GM12878 (cell line): Measurements from ENCODE around the gene SWT1. TPM values are rescaled to one million over a fixed set of nuclear protein-coding genes. Genes with fewer than 3 reads are reported as not detected.

Experiments
- BHLHE40 ChIP-seq, 2 experiments: fragments of 450-650 bp in 1 of 2; IDR thresholded peaks; 2 replicates each; pipeline ENCODE4 v1.6.1; 2011 to 2017; ENCODE audit warnings: low read depth in 2 of 2, borderline replicate concordance in 1 of 2, improper control_type of control experiment in 1 of 2, low read length in 1 of 2, mild to moderate bottlenecking in 1 of 2
- FOXM1 ChIP-seq: IDR thresholded peaks from 2 replicates; pipeline ENCODE4 v1.6.1; 2012; ENCODE audit warnings: low read depth, mild to moderate bottlenecking, inconsistent platforms, low read length, moderate library complexity
- GATAD2B ChIP-seq: fragments of 450-650 bp; conservative IDR thresholded peaks from 2 replicates; pipeline ENCODE4 v1.6.1; 2017; ENCODE audit warnings: low read depth, mild to moderate bottlenecking, moderate library complexity
- HDGF ChIP-seq: fragments of 450-650 bp; IDR thresholded peaks from 2 replicates; pipeline ENCODE4 v1.6.1; 2016; ENCODE audit warnings: antibody characterized with exemption
- POU2F2 ChIP-seq: IDR thresholded peaks from 3 replicates; pipeline ENCODE4 v1.6.1; 2011; ENCODE audit warnings: low read depth, mild to moderate bottlenecking, low read length, borderline replicate concordance
- RCOR1 ChIP-seq: conservative IDR thresholded peaks from 2 replicates; pipeline ENCODE4 v1.6.1; 2012; ENCODE audit warnings: low read depth, low read length, improper control_type of control experiment
- SMARCA5 ChIP-seq: fragments of 450-650 bp; IDR thresholded peaks from 2 replicates; pipeline ENCODE4 v1.6.1; 2017; ENCODE audit warnings: mild to moderate bottlenecking
- SMC3 ChIP-seq: IDR thresholded peaks from 2 replicates; pipeline ENCODE4 v1.6.1; 2011; ENCODE audit warnings: low read length, improper control_type of control experiment, borderline replicate concordance
- TARDBP ChIP-seq: IDR thresholded peaks from 2 replicates; pipeline ENCODE4 v1.6.1; 2016; ENCODE audit warnings: borderline replicate concordance
- ZNF384 ChIP-seq: IDR thresholded peaks from 2 replicates; pipeline ENCODE4 v1.6.1; 2012; ENCODE audit warnings: low read depth, mild to moderate bottlenecking, low read length, improper control_type of control experiment, borderline replicate concordance
- polyA plus RNA-seq, 11 experiments: library from polyadenylated mRNA; depleted of rRNA in 4 of 11; unstranded in 6 of 11; stranded (reverse) in 5 of 11; fragments of >200 nt; fragmentation: Nextera tagmentation in 4 of 11; fragmentation: Illumina TruSeq in 1 of 11; extraction: Ambion mirVana in 4 of 11; extraction: Trizol in 1 of 11; gene quantifications; 1 replicate in 1 of 11; 2 replicates in 10 of 11; pipeline versions ENCODE4 v1.2.1 to v1.2.3, GENCODE V29; 2011 to 2016; ENCODE audit warnings: inconsistent platforms in 2 of 11, missing spikeins in 2 of 11, low read depth in 1 of 11
- total RNA-seq, 4 experiments: library from RNA; depleted of rRNA in 3 of 4; stranded (reverse); fragments of >200 nt in 3 of 4; fragmentation: Illumina TruSeq in 1 of 4; extraction: Trizol in 1 of 4; gene quantifications; 2 replicates each; pipeline versions ENCODE4 v1.2.1 to v1.2.3, GENCODE V29; 2013 to 2021
- TF ChIP-seq, protein P1 (sequence below): fragments of 450-650 bp; IDR thresholded peaks from 2 replicates; pipeline ENCODE4 v1.6.1; 2016; ENCODE audit warnings: mild to moderate bottlenecking
- TF ChIP-seq, protein P2 (sequence below): fragments of 450-650 bp; IDR thresholded peaks from 2 replicates; pipeline ENCODE4 v1.6.1; 2017; ENCODE audit warnings: antibody characterized with exemption, mild to moderate bottlenecking, moderate library complexity
- TF ChIP-seq, protein P3 (sequence below): fragments of 450-650 bp; IDR thresholded peaks from 2 replicates; pipeline ENCODE4 v1.6.1; 2017; ENCODE audit warnings: mild to moderate bottlenecking
- TF ChIP-seq, protein P4 (sequence below): IDR thresholded peaks from 2 replicates; pipeline ENCODE4 v1.6.1; 2012; ENCODE audit warnings: low read depth, low read length, improper control_type of control experiment
- TF ChIP-seq, protein P5 (sequence below): fragments of 450-650 bp; IDR thresholded peaks from 2 replicates; pipeline ENCODE4 v1.6.1; 2017; ENCODE audit warnings: mild to moderate bottlenecking, moderate library complexity
- TF ChIP-seq, protein P6 (sequence below), 3 experiments: IDR thresholded peaks in 2 of 3; conservative IDR thresholded peaks in 1 of 3; 2 replicates each; pipeline ENCODE4 v1.5.1; 2011; ENCODE audit warnings: low read depth in 3 of 3, low read length in 3 of 3, mild to moderate bottlenecking in 3 of 3, control low read depth in 2 of 3, moderate library complexity in 2 of 3, inconsistent platforms in 1 of 3, mixed read lengths in 1 of 3; ENCODE audit not compliant: control insufficient read depth in 2 of 3, insufficient read depth in 1 of 3; ENCODE audit errors: extremely low read depth in 1 of 3

SWT1 gene
- total and polyA plus RNA-seq, 10 of the 15 experiments (the other 5 are each of a cell fraction or from before 2014, with no cell fraction given) = 1.0 to 4.2 (median 2.6) TPM

DNA sequence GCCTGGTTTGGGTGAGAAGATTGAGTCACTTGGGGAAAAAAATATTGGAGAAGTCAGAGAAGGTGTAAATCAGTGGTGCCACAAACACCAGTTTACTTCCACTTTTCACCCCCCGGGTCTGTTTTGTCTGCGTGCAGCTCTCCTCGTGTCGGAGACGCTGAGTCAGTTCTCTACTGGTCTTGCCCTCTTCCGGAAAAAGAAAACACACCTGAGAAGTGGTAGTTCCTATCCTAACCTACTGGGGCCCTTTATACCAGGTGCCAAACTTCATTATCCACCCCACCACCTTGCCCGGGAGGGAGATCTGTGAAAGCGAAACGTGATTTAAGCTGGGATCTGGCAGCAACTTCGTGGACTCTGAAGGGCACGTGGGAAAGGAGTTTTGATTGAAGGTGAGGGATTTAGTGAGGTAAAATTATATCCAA, 160.9 kb downstream of the SWT1 start (continued):
- TF ChIP-seq, protein P1, sequence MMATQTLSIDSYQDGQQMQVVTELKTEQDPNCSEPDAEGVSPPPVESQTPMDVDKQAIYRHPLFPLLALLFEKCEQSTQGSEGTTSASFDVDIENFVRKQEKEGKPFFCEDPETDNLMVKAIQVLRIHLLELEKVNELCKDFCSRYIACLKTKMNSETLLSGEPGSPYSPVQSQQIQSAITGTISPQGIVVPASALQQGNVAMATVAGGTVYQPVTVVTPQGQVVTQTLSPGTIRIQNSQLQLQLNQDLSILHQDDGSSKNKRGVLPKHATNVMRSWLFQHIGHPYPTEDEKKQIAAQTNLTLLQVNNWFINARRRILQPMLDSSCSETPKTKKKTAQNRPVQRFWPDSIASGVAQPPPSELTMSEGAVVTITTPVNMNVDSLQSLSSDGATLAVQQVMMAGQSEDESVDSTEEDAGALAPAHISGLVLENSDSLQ = no peak
- TF ChIP-seq, protein P2, sequence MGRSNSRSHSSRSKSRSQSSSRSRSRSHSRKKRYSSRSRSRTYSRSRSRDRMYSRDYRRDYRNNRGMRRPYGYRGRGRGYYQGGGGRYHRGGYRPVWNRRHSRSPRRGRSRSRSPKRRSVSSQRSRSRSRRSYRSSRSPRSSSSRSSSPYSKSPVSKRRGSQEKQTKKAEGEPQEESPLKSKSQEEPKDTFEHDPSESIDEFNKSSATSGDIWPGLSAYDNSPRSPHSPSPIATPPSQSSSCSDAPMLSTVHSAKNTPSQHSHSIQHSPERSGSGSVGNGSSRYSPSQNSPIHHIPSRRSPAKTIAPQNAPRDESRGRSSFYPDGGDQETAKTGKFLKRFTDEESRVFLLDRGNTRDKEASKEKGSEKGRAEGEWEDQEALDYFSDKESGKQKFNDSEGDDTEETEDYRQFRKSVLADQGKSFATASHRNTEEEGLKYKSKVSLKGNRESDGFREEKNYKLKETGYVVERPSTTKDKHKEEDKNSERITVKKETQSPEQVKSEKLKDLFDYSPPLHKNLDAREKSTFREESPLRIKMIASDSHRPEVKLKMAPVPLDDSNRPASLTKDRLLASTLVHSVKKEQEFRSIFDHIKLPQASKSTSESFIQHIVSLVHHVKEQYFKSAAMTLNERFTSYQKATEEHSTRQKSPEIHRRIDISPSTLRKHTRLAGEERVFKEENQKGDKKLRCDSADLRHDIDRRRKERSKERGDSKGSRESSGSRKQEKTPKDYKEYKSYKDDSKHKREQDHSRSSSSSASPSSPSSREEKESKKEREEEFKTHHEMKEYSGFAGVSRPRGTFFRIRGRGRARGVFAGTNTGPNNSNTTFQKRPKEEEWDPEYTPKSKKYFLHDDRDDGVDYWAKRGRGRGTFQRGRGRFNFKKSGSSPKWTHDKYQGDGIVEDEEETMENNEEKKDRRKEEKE = no peak
- TF ChIP-seq BHLHE40 (IDR thresholded peaks at IDR 0.05; ENCODE audit: borderline replicate concordance in 1 of 2, low read depth in 2 of 2, low read length in 1 of 2) (peak; percentile 71 to 78; a peak in 3 of 4 replicates), FOXM1 (peak; percentile 61; the same call in 1 of the 2 replicates), ZNF384 (peak; percentile 55; the same call in 1 of the 2 replicates), SMARCA5 (no peak), TARDBP (no peak), SMC3 (no peak), GATAD2B (no peak; the same call in 1 of the 2 replicates), HDGF (no peak), POU2F2 (peak; percentile 53; the same call in 2 of the 3 replicates), RCOR1 (no peak)
- TF ChIP-seq, protein P3, sequence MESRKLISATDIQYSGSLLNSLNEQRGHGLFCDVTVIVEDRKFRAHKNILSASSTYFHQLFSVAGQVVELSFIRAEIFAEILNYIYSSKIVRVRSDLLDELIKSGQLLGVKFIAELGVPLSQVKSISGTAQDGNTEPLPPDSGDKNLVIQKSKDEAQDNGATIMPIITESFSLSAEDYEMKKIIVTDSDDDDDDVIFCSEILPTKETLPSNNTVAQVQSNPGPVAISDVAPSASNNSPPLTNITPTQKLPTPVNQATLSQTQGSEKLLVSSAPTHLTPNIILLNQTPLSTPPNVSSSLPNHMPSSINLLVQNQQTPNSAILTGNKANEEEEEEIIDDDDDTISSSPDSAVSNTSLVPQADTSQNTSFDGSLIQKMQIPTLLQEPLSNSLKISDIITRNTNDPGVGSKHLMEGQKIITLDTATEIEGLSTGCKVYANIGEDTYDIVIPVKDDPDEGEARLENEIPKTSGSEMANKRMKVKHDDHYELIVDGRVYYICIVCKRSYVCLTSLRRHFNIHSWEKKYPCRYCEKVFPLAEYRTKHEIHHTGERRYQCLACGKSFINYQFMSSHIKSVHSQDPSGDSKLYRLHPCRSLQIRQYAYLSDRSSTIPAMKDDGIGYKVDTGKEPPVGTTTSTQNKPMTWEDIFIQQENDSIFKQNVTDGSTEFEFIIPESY = peak; percentile 2; the same call in 1 of the 2 replicates
- TF ChIP-seq, protein P4, sequence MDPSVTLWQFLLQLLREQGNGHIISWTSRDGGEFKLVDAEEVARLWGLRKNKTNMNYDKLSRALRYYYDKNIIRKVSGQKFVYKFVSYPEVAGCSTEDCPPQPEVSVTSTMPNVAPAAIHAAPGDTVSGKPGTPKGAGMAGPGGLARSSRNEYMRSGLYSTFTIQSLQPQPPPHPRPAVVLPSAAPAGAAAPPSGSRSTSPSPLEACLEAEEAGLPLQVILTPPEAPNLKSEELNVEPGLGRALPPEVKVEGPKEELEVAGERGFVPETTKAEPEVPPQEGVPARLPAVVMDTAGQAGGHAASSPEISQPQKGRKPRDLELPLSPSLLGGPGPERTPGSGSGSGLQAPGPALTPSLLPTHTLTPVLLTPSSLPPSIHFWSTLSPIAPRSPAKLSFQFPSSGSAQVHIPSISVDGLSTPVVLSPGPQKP = peak; percentile 52; the same call in 1 of the 2 replicates
- TF ChIP-seq, protein P5, sequence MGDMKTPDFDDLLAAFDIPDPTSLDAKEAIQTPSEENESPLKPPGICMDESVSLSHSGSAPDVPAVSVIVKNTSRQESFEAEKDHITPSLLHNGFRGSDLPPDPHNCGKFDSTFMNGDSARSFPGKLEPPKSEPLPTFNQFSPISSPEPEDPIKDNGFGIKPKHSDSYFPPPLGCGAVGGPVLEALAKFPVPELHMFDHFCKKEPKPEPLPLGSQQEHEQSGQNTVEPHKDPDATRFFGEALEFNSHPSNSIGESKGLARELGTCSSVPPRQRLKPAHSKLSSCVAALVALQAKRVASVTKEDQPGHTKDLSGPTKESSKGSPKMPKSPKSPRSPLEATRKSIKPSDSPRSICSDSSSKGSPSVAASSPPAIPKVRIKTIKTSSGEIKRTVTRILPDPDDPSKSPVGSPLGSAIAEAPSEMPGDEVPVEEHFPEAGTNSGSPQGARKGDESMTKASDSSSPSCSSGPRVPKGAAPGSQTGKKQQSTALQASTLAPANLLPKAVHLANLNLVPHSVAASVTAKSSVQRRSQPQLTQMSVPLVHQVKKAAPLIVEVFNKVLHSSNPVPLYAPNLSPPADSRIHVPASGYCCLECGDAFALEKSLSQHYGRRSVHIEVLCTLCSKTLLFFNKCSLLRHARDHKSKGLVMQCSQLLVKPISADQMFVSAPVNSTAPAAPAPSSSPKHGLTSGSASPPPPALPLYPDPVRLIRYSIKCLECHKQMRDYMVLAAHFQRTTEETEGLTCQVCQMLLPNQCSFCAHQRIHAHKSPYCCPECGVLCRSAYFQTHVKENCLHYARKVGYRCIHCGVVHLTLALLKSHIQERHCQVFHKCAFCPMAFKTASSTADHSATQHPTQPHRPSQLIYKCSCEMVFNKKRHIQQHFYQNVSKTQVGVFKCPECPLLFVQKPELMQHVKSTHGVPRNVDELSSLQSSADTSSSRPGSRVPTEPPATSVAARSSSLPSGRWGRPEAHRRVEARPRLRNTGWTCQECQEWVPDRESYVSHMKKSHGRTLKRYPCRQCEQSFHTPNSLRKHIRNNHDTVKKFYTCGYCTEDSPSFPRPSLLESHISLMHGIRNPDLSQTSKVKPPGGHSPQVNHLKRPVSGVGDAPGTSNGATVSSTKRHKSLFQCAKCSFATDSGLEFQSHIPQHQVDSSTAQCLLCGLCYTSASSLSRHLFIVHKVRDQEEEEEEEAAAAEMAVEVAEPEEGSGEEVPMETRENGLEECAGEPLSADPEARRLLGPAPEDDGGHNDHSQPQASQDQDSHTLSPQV = no peak
- TF ChIP-seq, protein P6, sequence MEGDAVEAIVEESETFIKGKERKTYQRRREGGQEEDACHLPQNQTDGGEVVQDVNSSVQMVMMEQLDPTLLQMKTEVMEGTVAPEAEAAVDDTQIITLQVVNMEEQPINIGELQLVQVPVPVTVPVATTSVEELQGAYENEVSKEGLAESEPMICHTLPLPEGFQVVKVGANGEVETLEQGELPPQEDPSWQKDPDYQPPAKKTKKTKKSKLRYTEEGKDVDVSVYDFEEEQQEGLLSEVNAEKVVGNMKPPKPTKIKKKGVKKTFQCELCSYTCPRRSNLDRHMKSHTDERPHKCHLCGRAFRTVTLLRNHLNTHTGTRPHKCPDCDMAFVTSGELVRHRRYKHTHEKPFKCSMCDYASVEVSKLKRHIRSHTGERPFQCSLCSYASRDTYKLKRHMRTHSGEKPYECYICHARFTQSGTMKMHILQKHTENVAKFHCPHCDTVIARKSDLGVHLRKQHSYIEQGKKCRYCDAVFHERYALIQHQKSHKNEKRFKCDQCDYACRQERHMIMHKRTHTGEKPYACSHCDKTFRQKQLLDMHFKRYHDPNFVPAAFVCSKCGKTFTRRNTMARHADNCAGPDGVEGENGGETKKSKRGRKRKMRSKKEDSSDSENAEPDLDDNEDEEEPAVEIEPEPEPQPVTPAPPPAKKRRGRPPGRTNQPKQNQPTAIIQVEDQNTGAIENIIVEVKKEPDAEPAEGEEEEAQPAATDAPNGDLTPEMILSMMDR (IDR thresholded peaks at IDR 0.05 in 2 of 3, conservative IDR thresholded peaks at IDR 0.05 in 1 of 3; ENCODE audit: control insufficient read depth in 2 of 3, extremely low read depth in 1 of 3, insufficient read depth in 1 of 3, low read depth in 3 of 3, low read length in 3 of 3) = no peak
